ENCODE measurements around the gene SPTBN5.

SPTBN5 gene

GRCh38 chr15:41919954-41920538 lies 26.2 kb upstream of the SPTBN5 start:
- Histone ChIP-seq H3K4me3 (ENCODE audit: low read depth in 1 of 2, low read length in 1 of 2) (no peak overlapping the region), H3K9me3 (no peaks in the 10 kb centered on the region), H3K27ac (no peak overlapping the region), H3K4me1 (ENCODE audit: control insufficient read depth in 1 of 2, insufficient read depth in 1 of 2, low read depth in 1 of 2, low read length in 1 of 2) (peaks cover 11 to 18% of the 10 kb centered on the region in 2 experiments), H3K36me3 (peaks cover 28% of the 10 kb centered on the region), H3K27me3 (no peaks in the 10 kb centered on the region)
- TF ChIP-seq CTCF (IDR thresholded peaks at IDR 0.05) = no peak

- Histone ChIP-seq H3K9me3 (no peaks in the 10 kb centered on the region), H3K27ac (no peak overlapping the region), H3K27me3 (no peaks in the 10 kb centered on the region), H3K4me1 (ENCODE audit: control insufficient read depth in 1 of 2, insufficient read depth in 1 of 2, low read depth in 1 of 2, low read length in 1 of 2) (peaks cover 12 to 19% of the 10 kb centered on the region in 2 experiments), H3K4me3 (ENCODE audit: low read depth in 1 of 2, low read length in 1 of 2) (no peak overlapping the region), H3K36me3 (peaks cover 24% of the 10 kb centered on the region)
- TF ChIP-seq CTCF (IDR thresholded peaks at IDR 0.05) = no peak
Observed at GRCh38 chr15:41919201-41919820, 25.5 kb upstream of the SPTBN5 start.

DNA sequence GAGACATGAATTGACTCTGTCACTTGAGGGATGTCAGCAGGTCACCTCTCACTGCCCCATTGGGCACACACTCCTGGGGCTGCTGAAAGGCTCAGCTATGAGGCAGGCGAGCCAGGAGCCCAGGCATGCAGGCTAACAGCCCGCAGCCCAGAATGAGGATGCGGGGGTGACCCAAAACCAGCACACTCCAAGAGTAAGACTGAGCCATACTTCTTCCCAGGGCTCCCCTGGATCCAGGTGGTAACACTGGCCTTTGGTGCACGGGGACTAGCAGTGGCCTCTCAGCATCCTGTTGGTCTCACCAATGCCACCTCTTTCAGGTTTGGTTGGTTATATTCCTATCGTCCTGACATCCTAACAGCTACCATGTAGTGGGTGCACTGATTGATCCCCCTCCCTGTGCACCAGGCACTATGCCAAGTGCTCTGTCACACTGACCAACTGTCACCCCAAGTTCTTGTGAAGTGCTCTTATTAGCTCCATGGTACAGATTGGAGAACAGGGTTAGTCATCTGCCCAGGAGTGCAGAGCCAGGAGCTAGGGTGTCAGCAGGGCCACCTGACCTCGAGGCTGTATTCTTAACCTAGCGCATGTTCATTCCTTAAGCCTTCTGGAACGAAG lies 24.8 kb upstream of the SPTBN5 start:
- no peak for TF ChIP-seq CTCF (IDR thresholded peaks at IDR 0.05)
- peaks cover 12 to 19% of the 10 kb centered on the region in 2 experiments for H3K4me1 ChIP-seq (ENCODE audit: control insufficient read depth in 1 of 2, insufficient read depth in 1 of 2, low read depth in 1 of 2, low read length in 1 of 2)

GRCh38 chr15:41917767-41918430 lies 24.0 kb upstream of the SPTBN5 start:
- no peak for TF ChIP-seq CTCF (IDR thresholded peaks at IDR 0.05)
- no peak overlapping the region for H3K4me3 ChIP-seq (ENCODE audit: low read depth in 1 of 2, low read length in 1 of 2)
- peaks cover 12 to 19% of the 10 kb centered on the region in 2 experiments for H3K4me1 ChIP-seq (ENCODE audit: control insufficient read depth in 1 of 2, insufficient read depth in 1 of 2, low read depth in 1 of 2, low read length in 1 of 2)
- peaks cover 21% of the 10 kb centered on the region for H3K36me3 ChIP-seq
- no peaks in the 10 kb centered on the region for H3K9me3 ChIP-seq
- no peak overlapping the region for H3K27ac ChIP-seq
- H3K27me3 ChIP-seq = no peaks in the 10 kb centered on the region

More for the DNA sequence above, 24.8 kb upstream of the SPTBN5 start:
- H3K4me3 ChIP-seq (ENCODE audit: low read depth in 1 of 2, low read length in 1 of 2) = no peak overlapping the region
- H3K27me3 ChIP-seq = no peaks in the 10 kb centered on the region
- H3K9me3 ChIP-seq = no peaks in the 10 kb centered on the region
- peaks cover 21% of the 10 kb centered on the region for H3K36me3 ChIP-seq
- H3K27ac ChIP-seq = no peak overlapping the region

GRCh38 chr15:41915255-41915994 lies 21.6 kb upstream of the SPTBN5 start:
- no peak for TF ChIP-seq CTCF (IDR thresholded peaks at IDR 0.05)
- no peak overlapping the region for H3K27ac ChIP-seq
- no peak overlapping the region for H3K4me3 ChIP-seq (ENCODE audit: low read depth in 1 of 2, low read length in 1 of 2)
- peaks cover 12 to 19% of the 10 kb centered on the region in 2 experiments for H3K4me1 ChIP-seq (ENCODE audit: control insufficient read depth in 1 of 2, insufficient read depth in 1 of 2, low read depth in 1 of 2, low read length in 1 of 2)
- no peaks in the 10 kb centered on the region for H3K9me3 ChIP-seq
- no peaks in the 10 kb centered on the region for H3K27me3 ChIP-seq
- H3K36me3 ChIP-seq = peaks cover 21% of the 10 kb centered on the region
